ENCODE results near the gene ELOVL6. TPM values are rescaled to one million over a fixed set of nuclear protein-coding genes. Genes with fewer than 3 reads are reported as not detected.

Gene ELOVL6
- total and polyA plus RNA-seq, 10 of the 15 experiments (the other 5 are each of a cell fraction or from before 2014, with no cell fraction given): 3.9 to 33.5 (median 8.1) TPM

GRCh38 chr4:110122201-110122600, 76.2 kb downstream of the ELOVL6 start (continued):
- TF ChIP-seq, protein P1, sequence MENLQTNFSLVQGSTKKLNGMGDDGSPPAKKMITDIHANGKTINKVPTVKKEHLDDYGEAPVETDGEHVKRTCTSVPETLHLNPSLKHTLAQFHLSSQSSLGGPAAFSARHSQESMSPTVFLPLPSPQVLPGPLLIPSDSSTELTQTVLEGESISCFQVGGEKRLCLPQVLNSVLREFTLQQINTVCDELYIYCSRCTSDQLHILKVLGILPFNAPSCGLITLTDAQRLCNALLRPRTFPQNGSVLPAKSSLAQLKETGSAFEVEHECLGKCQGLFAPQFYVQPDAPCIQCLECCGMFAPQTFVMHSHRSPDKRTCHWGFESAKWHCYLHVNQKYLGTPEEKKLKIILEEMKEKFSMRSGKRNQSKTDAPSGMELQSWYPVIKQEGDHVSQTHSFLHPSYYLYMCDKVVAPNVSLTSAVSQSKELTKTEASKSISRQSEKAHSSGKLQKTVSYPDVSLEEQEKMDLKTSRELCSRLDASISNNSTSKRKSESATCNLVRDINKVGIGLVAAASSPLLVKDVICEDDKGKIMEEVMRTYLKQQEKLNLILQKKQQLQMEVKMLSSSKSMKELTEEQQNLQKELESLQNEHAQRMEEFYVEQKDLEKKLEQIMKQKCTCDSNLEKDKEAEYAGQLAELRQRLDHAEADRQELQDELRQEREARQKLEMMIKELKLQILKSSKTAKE (IDR thresholded peaks at IDR 0.05; ENCODE audit: low read depth, poor library complexity, severe bottlenecking): no peak

DNA sequence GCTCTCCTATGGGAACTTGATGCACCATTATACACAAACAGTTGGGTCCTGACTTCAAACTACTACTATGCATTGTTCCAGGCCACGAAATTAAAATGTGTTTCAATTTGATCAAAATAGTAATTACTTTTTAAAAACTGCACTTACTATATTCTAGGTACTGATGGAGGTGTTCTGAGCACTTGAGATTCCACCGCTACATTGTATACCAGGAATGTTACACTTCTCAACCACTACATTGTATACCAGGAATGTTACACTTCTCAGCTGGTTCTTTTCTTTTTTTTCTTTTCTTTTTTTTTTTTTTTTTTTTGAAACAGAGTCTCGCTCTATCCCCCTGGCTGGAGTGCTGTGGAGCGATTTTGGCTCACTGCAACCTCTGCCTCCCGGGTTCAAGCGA, 77.9 kb downstream of the ELOVL6 start:
- no peak for DNase-seq (ENCODE audit: low read depth, low spot score)
- in situ Hi-C loops (cut with MboI): no loop called here
- Histone ChIP-seq H3K79me2 (ENCODE audit: control insufficient read depth, insufficient read depth, low read length) (no peaks in the 10 kb centered on the region), H3K9ac (ENCODE audit: control insufficient read depth, insufficient read depth, low read length) (no peak overlapping the region), H4K20me1 (ENCODE audit: control insufficient read depth, insufficient read depth) (no peaks in the 10 kb centered on the region), H3K4me1 (ENCODE audit: control insufficient read depth, insufficient read depth, low read length) (peaks cover 5% of the 10 kb centered on the region; the same call in 1 of the 2 replicates), H3K27ac (ENCODE audit: control insufficient read depth, insufficient read depth) (no peak overlapping the region), H3K36me3 (ENCODE audit: control insufficient read depth in 2 of 2, insufficient read depth in 2 of 2, low read length in 1 of 2) (no peaks in the 10 kb centered on the region), H3K9me3 (replicated peaks; ENCODE audit: control insufficient read depth, insufficient read depth, low read length) (no peaks in the 10 kb centered on the region), H3K4me3 (no peak overlapping the region), H3K4me2 (ENCODE audit: control insufficient read depth, insufficient read depth) (no peak overlapping the region), H2AFZ (ENCODE audit: control insufficient read depth, low read depth, low read length) (no peak overlapping the region), H3K27me3 (replicated peaks in 1 of 2; ENCODE audit: control insufficient read depth in 2 of 2, insufficient read depth in 2 of 2, low read length in 1 of 2) (no peaks in the 10 kb centered on the region)
- ChIA-PET SMC1A (ENCODE audit: uncharacterized antibody, unreplicated experiment) (interaction anchor here (0.6 to 2.2 kb wide), 7 partner anchors 9 to 71 kb away, joined by 3 to 14 read pairs (median 9); no protein-coding TSS in a partner anchor), RAD21 (ENCODE audit: unreplicated experiment) (interaction anchor here (0.7 to 2.3 kb wide), 4 partner anchors 12 to 65 kb away, joined by 3 to 14 read pairs (median 6); no protein-coding TSS in a partner anchor), CTCF (interaction anchor here (0.6 to 1.0 kb wide), 2 partner anchors 71 to 396 kb away, joined by 3 read pairs; no protein-coding TSS in a partner anchor), POLR2A (interaction anchor here (0.7 to 1.2 kb wide), 2 partner anchors 8 to 44 kb away, joined by 4 to 5 read pairs; no protein-coding TSS in a partner anchor)
- ATAC-seq: no peak
- intact Hi-C loops (cut with micrococcal nuclease; ENCODE audit: unreplicated experiment): no loop called here
- BruUV-seq (replicated peaks): no TSS peak
- 99% methylated on average over 4 of the region's 6 CpGs for WGBS (ENCODE audit: insufficient coverage, insufficient replicate concordance, low lambda C conversion rate, missing lambda C conversion rate)
- FAIRE-seq: no peak
- no peak for TF ChIP-seq E2F4 (IDR thresholded peaks at IDR 0.05; ENCODE audit: low read depth, low read length)
- TF ChIP-seq, protein P2, sequence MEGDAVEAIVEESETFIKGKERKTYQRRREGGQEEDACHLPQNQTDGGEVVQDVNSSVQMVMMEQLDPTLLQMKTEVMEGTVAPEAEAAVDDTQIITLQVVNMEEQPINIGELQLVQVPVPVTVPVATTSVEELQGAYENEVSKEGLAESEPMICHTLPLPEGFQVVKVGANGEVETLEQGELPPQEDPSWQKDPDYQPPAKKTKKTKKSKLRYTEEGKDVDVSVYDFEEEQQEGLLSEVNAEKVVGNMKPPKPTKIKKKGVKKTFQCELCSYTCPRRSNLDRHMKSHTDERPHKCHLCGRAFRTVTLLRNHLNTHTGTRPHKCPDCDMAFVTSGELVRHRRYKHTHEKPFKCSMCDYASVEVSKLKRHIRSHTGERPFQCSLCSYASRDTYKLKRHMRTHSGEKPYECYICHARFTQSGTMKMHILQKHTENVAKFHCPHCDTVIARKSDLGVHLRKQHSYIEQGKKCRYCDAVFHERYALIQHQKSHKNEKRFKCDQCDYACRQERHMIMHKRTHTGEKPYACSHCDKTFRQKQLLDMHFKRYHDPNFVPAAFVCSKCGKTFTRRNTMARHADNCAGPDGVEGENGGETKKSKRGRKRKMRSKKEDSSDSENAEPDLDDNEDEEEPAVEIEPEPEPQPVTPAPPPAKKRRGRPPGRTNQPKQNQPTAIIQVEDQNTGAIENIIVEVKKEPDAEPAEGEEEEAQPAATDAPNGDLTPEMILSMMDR (IDR thresholded peaks at IDR 0.05 in 2 of 3, conservative IDR thresholded peaks at IDR 0.05 in 1 of 3; ENCODE audit: control insufficient read depth in 2 of 3, extremely low read depth in 1 of 3, insufficient read depth in 1 of 3, low read depth in 3 of 3, low read length in 3 of 3): no peak
- TF ChIP-seq ZZZ3 (IDR thresholded peaks at IDR 0.05; ENCODE audit: control insufficient read depth, insufficient read length, low read depth): no peak
- TF ChIP-seq SRF (IDR thresholded peaks at IDR 0.05; ENCODE audit: low read depth in 2 of 2, low read length in 2 of 2): no peak
- TF ChIP-seq, protein P3, sequence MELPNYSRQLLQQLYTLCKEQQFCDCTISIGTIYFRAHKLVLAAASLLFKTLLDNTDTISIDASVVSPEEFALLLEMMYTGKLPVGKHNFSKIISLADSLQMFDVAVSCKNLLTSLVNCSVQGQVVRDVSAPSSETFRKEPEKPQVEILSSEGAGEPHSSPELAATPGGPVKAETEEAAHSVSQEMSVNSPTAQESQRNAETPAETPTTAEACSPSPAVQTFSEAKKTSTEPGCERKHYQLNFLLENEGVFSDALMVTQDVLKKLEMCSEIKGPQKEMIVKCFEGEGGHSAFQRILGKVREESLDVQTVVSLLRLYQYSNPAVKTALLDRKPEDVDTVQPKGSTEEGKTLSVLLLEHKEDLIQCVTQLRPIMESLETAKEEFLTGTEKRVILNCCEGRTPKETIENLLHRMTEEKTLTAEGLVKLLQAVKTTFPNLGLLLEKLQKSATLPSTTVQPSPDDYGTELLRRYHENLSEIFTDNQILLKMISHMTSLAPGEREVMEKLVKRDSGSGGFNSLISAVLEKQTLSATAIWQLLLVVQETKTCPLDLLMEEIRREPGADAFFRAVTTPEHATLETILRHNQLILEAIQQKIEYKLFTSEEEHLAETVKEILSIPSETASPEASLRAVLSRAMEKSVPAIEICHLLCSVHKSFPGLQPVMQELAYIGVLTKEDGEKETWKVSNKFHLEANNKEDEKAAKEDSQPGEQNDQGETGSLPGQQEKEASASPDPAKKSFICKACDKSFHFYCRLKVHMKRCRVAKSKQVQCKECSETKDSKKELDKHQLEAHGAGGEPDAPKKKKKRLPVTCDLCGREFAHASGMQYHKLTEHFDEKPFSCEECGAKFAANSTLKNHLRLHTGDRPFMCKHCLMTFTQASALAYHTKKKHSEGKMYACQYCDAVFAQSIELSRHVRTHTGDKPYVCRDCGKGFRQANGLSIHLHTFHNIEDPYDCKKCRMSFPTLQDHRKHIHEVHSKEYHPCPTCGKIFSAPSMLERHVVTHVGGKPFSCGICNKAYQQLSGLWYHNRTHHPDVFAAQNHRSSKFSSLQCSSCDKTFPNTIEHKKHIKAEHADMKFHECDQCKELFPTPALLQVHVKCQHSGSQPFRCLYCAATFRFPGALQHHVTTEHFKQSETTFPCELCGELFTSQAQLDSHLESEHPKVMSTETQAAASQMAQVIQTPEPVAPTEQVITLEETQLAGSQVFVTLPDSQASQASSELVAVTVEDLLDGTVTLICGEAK (IDR thresholded peaks at IDR 0.05; ENCODE audit: borderline replicate concordance): no peak
- TF ChIP-seq, protein P4, sequence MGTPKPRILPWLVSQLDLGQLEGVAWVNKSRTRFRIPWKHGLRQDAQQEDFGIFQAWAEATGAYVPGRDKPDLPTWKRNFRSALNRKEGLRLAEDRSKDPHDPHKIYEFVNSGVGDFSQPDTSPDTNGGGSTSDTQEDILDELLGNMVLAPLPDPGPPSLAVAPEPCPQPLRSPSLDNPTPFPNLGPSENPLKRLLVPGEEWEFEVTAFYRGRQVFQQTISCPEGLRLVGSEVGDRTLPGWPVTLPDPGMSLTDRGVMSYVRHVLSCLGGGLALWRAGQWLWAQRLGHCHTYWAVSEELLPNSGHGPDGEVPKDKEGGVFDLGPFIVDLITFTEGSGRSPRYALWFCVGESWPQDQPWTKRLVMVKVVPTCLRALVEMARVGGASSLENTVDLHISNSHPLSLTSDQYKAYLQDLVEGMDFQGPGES (IDR thresholded peaks at IDR 0.05): no peak
- no peak for TF ChIP-seq IKZF2 (IDR thresholded peaks at IDR 0.05)
- no peak for TF ChIP-seq TAF1 (IDR thresholded peaks at IDR 0.05; ENCODE audit: borderline replicate concordance, low read depth, low read length)
